ENCODE measurements around the gene DNAH10. TPM values are rescaled to one million over a fixed set of nuclear protein-coding genes. Genes with fewer than 3 reads are reported as not detected.

The DNAH10 gene
- polyA plus RNA-seq, 3 donors: 5.6 to 6.4 (median 5.8) TPM

DNA sequence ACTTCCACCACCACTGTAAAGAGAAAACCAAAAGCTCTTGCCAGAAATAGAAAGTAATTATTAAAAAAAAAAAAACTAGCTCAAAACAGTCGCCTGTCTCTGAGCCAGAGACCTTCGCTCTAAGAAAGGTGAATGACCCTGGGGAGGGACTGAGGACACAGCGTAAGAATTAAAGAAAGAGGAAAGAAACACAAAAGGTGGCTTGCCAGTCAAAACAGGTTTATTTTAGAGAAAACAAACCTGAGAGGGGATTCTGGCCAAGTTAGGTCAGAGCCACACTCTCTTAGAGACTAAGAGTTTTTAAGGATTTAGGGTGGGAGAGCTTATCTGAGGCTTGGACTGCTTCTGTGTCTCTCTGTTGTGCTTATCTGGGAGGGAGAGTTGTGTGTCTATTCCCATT lies 66.0 kb downstream of the DNAH10 start:
- no peak for DNase-seq (ENCODE audit: extremely low read depth in 1 of 11, low read depth in 9 of 11, low spot score in 4 of 11)

DNA sequence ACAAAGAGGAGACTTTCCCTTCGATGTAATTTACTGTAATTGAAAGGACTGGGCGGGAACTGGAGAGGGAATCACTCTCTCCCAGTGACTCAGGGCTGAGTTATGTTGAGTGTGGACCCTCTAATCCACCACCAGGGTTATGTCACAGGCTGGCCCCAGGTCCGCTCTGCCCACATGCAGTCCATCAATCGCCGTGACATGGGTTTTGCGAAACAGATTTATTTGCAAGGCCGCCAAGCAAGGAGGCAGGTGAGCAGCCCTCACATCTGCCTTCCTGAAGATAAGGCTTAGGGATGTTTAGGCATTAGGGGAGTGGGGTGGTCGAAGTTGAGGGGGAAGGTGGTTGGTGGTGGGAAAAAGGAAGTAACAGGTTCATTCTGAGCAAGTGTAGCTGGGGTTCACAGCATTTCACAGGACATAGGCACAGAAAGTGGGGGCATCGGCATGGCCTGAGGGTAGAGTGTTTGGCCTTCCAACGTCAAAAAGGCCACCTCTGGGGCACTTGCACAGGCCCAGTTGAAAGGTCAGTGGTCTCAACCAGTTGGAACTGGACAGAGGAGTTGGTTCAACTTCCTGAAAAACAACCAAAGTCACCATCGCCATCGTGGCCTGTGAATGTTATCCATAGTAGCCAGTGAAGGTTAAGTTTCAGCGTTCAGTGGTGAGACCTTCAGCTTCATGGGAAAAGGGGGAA lies 66.9 kb downstream of the DNAH10 start:
- no peak for DNase-seq (ENCODE audit: extremely low read depth in 1 of 11, low read depth in 9 of 11, low spot score in 4 of 11)

DNA sequence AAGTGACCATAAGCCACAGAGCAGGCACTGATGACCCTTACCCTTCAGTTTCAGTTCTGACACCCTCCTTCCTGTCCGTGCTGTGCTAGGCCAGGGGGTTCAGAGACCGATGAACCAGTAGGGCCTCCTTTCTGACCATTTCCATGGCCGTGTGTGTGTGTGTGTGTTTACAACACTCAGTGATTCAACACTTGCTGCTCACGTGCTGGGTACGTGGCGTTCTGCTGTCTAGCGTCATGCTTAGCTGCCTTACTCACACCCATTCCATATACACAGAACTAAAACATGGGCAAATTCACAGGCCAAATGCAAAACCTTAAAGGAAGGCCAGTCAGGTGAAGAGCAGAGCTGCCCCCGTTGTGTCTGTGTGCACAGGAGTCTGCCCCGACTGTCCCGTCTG lies 67.5 kb downstream of the DNAH10 start:
- DNase-seq (ENCODE audit: extremely low read depth in 1 of 11, low read depth in 9 of 11, low spot score in 4 of 11): no peak

DNA sequence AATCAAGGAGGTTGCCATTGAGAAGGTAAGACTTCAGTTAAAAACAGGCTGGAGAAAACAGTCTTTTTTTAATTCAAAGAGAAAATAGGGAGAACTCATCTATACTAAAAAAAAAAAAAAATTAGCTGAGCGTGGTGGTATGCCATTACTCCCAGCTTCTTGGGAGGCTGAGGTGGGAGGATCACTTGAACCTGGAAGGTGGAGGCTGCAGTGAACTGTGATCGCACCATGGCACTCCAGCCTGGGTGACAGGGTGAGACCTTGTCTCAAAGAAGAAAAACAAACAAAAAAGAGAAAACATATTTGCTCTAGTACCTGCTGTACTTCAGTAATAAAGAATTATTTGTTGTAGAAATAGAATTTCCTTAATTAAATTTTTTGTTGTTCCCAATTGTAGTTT lies 68.6 kb downstream of the DNAH10 start:
- no peak for DNase-seq (ENCODE audit: extremely low read depth in 1 of 11, low read depth in 9 of 11, low spot score in 4 of 11)

DNA sequence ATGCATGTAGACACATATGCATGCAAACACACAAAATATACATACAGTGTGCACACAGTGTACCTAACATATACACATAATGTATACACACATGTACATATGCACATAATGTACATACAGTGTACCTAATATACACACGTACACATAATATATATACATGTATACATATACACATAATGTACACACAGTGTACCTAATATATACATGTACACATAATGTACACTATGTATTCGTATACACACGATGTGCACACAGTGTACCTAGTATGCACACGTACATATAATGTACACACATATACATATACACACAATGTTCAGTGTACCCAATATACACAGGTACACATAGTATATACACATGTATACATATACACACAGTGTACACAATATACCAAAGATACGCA lies 70.0 kb downstream of the DNAH10 start:
- DNase-seq (ENCODE audit: extremely low read depth in 1 of 11, low read depth in 9 of 11, low spot score in 4 of 11): no peak

DNA sequence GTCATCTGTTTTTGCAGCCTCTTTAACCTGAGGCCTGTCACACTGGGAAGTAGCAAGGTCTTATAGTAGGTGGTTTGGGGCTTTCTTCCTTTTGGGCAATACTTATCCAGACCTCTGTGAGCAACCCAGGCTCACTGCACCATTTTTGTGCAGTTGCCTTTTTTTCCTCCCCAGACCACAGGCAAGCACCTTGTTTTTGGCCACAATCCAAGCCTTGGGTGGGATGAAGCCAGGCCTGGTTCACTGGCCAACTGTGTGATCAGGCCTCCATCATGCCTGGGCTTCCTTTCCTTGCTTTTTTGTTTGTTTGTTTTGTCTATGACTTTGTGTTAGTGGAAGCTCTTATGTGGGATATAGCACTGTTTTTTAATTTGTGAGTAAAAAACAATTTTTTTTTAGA lies 71.7 kb downstream of the DNAH10 start:
- DNase-seq (ENCODE audit: extremely low read depth in 1 of 11, low read depth in 9 of 11, low spot score in 4 of 11): no peak

DNA sequence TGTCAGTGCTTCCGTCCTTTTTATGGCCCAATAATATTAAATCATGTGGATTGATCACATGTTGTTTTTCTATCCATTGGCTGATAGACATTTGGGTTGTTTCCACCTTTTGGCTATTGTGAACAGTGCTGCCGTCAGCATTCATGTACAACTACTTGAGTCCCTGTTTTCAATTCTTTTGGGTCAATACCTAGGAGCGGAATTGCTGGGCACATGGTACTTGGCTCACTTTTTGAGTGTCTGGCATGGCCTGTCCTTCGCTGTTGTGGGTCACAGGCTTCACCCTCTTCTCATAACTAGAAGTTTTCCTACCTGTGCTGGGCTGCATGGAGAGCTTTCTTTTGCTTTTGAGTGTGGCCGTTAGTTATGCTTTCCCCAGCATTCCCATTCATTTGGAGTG lies 72.7 kb downstream of the DNAH10 start:
- no peak for DNase-seq (ENCODE audit: extremely low read depth in 1 of 11, low read depth in 9 of 11, low spot score in 4 of 11)

DNA sequence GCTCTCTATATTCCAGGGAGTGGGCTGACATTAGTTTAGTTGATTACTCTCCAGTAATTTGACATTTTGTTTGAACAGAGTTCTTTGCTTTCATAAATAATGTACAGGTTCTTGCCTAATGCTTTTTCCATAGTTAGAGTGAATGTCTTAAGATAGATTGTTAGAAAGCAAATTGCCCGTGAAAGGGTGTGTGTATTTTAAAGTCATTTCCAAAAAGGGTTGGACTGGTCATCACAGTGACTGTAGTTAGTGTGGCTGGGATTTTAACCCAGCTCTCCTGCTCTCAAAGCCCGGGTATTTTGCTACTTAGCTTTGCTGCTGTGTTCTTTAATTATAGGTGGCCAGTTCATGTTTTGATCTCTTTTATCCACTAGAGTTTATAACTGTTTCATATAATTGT lies 74.2 kb downstream of the DNAH10 start:
- DNase-seq (ENCODE audit: extremely low read depth in 1 of 11, low read depth in 9 of 11, low spot score in 4 of 11): no peak

DNA sequence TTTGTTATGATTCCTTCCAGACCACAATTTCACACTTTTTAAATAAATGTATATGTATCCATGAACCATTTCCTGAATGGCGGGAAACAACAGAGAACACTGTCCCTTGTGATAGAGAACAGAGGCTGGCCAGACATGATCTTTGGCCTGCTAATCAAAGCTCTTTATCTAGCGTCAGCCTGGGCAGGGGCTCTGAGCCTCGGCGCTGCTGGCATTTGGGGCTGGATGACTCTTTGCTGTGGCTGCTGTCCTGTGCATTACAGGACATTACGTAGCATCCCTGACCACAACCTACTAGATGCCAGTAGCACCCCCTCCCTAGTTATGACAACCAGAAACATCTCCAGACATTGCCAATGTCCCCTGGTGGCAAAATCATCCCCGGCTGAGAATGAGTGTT lies 77.7 kb downstream of the DNAH10 start:
- DNase-seq (ENCODE audit: extremely low read depth in 1 of 11, low read depth in 9 of 11, low spot score in 4 of 11): no peak

DNA sequence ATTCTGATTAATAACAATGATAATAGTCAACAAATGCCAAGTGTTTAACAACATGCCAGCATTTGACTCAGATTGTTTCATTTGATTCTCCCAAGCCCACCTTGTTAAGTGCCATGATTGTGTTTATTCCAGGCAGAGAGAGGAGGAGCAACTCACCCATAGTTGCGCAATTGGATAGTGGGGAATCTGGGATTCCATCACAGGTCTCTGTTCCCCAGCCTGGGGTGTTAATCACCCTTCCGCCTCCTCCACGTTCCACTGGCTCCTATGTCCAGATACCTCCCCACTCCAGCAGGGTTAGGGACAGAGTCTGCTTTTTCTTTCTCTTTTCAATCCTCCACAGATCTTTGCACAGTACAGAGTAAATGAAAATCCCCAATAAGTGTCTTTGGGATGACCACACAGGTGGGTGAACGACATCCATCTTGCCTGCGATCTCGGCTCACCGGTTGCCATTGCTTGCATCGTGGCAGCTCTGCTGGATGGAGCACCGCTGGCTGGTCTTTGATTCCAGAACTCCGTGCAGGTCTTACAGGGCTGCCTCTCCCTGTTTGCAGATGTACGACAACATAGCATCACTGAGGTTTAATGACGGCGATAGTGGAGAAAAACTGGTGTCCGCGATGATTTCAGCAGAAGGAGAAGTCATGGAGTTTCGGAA lies 78.8 kb downstream of the DNAH10 start:
- no peak for DNase-seq (ENCODE audit: extremely low read depth in 1 of 11, low read depth in 9 of 11, low spot score in 4 of 11)

DNA sequence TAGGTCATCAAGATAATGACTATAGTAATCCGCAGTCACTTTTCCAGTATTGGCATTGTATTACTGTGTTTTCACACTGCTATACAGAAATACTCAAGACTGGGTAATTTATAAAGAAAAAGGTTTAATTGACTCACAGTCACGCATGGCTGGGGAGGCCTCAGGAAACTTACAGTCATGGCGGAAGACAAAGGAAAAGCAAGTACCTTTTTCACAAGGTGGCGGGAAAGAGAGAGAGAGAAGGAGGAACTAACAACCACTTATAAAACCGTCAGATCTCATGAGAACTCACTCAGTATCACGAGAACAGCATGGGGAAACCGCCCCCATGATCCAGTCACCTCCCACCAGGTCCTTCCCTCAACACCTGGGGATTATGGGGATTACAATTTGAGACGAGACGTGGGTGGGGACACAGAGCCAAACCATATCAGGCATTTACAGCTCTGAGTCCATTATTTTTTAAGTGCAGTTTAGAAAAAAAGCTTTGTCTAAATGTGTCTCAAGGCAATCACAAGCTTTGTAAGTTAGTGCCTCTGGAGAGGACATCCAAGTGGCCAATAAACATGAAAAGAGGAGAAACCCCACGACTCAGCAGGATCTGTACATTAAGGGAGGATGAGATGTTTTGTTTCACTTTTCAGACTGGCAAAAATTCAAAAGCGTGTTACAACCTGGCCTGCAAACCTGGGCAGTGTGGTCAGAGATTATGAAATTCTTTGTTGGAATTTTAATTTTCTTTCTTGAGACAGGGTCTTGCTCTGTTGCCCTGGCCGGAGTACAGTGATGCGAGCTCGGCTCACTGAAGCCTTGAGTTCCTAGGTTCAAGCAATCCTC lies 82.0 kb downstream of the DNAH10 start:
- DNase-seq (ENCODE audit: extremely low read depth in 1 of 11, low read depth in 9 of 11, low spot score in 4 of 11): no peak

DNA sequence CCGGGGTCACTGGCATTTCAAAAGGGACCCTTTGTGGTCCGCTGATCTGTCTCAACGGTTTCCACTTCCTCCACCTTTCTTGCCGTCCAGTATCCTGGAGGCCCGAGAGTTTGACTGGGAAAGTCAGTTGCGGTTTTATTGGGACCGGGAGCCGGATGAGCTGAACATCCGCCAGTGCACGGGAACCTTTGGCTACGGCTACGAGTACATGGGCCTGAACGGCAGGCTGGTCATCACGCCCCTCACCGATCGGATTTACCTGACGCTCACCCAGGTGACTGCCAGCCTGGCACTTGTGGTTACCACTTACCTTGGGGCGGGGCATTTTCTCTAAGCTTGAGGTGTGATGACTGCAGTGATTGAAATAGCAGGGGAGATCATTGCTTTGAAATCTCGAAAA lies 83.8 kb downstream of the DNAH10 start:
- no peak for DNase-seq (ENCODE audit: extremely low read depth in 1 of 11, low read depth in 9 of 11, low spot score in 4 of 11)

DNA sequence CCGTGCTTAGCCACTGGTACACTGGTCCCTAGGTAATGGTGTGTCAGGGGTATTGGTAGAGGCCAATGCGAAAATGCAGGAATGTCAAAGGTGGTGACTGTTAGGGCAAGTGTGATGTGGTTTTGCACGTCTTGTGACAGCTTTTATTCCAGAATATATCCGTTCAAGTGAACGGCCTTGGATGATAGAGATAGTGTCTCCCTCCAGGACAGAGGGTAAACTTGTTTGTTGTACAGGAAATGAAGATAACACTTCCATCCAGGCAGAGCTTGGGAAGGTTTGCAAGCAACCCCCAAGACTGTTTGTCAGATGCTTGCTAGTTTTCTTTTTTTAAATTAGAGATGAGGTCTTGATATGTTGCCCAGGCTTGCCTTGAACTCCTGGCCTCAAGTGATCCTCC lies 84.2 kb downstream of the DNAH10 start:
- no peak for DNase-seq (ENCODE audit: extremely low read depth in 1 of 11, low read depth in 9 of 11, low spot score in 4 of 11)

DNA sequence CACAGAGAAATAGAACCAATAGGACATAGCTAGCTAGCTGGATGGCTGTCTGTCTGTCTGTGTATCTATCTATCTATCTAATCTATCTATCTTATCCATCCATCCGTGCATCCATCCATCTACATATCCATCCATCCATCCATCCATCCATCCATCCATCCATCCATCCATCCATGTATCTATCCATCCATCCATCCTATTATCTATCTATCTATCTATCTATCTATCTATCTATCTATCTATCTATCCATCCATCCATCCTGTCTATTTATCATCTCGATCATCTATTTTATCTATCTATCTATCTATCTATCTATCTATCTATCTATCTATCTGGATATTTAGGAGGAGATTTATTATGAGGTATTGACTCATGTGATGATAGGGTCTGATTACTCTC lies 84.9 kb downstream of the DNAH10 start:
- DNase-seq (ENCODE audit: extremely low read depth in 1 of 11, low read depth in 9 of 11, low spot score in 4 of 11): no peak

DNA sequence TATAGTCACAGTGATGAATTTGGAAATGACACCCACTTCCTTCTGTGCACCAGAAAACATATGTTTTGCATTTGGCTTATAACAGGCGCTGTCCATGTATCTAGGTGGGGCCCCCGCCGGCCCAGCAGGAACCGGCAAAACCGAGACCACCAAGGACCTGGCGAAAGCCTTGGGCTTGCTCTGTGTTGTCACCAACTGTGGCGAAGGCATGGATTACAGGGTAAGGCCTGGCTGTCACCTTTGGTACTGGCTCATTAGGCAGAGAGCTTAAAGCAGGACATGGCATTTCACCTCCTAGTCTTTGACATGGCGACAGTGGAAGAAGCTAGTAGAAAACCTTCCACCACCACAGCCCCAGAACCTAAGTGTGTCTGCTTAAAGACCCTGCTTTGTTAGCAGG lies 85.8 kb downstream of the DNAH10 start:
- no peak for DNase-seq (ENCODE audit: extremely low read depth in 1 of 11, low read depth in 9 of 11, low spot score in 4 of 11)

DNA sequence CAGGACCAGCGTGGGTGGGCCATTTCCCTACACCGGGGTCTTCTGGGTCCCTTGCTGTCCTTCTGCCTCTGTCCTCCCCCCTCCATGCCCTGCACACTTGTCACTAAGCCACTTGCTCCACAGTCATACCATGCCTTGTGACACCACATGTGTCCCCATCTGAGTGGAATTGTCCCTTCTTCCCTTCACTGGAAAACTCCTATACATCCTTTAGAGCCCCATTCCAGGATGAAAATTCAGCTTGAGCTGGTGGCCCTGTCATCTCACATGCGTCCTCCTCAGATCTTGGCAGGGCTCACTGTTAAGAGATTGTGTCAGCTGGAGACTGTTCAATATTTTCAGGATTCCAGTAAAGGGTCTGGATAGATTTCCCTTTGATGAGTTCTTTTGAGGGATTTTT lies 87.4 kb downstream of the DNAH10 start:
- DNase-seq (ENCODE audit: extremely low read depth in 1 of 11, low read depth in 9 of 11, low spot score in 4 of 11): no peak

DNA sequence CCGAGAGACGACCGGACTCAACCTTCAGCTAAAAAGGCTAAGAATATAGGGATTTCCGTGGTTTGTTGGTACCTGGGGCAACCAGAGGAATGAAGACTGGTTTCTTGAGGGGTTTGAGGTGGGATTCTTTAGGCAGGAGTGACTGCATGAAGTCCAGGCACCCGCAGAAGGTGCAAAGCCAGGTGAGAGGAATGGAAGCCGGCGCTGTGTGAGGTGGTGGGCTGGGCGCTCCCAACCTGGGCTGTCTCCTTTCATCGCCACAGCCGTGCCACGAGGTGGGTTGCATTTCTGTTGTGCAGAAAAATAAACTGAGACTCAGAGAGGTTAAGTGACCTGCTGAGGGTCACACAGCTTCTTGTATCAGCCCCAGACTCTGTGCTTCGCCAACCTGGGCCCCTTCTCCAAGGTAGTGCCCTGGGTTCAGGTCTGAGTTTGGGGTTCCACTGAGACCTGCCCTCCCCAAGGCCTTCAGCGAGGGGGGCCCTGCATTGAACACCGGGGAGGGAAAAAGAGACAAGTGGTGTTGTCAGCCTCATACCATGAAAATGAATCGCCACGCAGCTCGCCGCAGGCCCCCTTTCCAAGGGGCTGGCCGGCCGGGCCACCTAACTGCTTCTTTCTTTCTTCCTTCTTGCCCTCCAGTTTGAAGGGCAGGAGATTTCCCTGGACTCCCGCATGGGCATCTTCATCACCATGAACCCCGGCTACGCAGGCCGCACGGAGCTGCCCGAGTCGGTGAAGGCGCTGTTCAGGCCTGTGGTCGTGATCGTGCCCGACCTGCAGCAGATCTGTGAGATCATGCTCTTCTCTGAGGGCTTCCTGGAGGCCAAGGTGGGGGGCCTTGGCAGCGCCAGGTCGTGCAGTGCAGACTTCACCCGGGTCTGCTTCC lies 88.4 kb downstream of the DNAH10 start:
- no peak for DNase-seq (ENCODE audit: extremely low read depth in 1 of 11, low read depth in 9 of 11, low spot score in 4 of 11)

DNA sequence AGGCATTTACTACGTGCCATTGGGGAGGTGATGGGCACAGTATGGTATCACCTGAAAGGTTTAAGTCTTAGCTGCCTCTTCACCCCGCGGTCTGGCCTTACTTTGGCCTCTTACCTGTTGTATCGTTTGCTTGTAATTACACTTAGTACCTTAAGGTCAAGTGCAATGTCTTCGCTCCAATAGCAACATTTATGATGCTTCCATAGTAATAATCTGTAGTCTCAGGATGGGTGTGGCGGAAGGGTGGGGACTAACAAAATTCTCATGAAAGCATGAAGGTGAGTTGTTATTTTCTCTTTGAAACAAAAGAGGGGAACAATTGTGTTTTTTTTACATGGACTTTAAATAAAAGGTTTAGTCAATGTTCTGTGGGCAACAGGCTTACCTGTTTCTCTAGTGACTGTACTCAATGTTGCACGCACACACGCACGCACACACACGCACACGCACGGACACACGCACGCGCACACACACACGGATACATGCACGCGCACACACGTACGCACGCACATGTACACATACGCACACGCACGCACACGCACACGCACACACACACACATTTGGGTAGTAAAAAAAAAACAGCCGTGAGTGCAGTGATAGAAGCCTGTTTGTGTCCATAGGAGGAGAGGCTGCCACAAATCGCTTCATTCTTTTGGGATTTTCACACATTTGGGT lies 91.4 kb downstream of the DNAH10 start:
- no peak for DNase-seq (ENCODE audit: extremely low read depth in 1 of 11, low read depth in 9 of 11, low spot score in 4 of 11)

DNA sequence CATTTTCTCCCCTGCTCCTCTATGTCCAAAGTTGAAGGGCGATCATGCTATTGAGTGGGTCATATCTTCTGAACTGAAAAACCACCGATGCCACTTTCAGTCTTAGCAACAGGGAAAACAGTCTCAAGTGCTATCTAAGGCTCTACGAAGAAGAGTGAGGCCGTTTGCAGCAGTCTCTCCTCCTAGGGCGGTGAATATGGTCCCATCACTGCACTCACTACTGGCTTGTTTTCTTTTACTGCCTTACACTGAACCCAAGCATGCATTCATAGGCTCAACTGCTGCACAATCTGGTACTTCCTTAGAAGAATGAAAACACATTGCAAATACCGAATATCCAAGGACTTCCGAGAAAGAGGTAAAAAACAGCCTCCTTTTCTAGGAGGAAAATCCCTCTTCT lies 92.1 kb downstream of the DNAH10 start:
- DNase-seq (ENCODE audit: extremely low read depth in 1 of 11, low read depth in 9 of 11, low spot score in 4 of 11): no peak

Measured in renal cortex interstitium (tissue), 11 donors.